Esophagus (tissue), 2 donors: ENCODE measurements around the gene ETFBKMT. TPM values are rescaled to one million over a fixed set of nuclear protein-coding genes. Genes with fewer than 3 reads are reported as not detected.
A peak's percentile ranks its signal among the peaks of the same experiment; 100 is the strongest.
"Not testable (repeated sequence)": the region's sequence is repeated elsewhere in the genome, so short reads cannot be mapped to it uniquely, and the experiment has no call there.

Experiments
- H3K27ac ChIP-seq, 2 donors: one replicate each; pipeline ENCODE4 v1.5.1; 2013; ENCODE audit warnings: low read depth in 2 of 2, mild to moderate bottlenecking in 2 of 2, inconsistent platforms in 1 of 2, low read length in 1 of 2, moderate library complexity in 1 of 2
- H3K27me3 ChIP-seq, 2 donors: one replicate each; pipeline ENCODE4 v1.6.1; 2013; ENCODE audit warnings: low read length in 2 of 2, control low read depth in 1 of 2, mild to moderate bottlenecking in 1 of 2; ENCODE audit not compliant: insufficient read depth in 2 of 2, control insufficient read depth in 1 of 2
- H3K36me3 ChIP-seq, 2 donors: one replicate each; pipeline ENCODE4 v1.6.1; 2013; ENCODE audit warnings: low read length in 1 of 2; ENCODE audit not compliant: control insufficient read depth in 2 of 2, insufficient read depth in 2 of 2
- H3K4me1 ChIP-seq, 2 donors: one replicate each; pipeline ENCODE4 v1.6.1; 2013; ENCODE audit warnings: low read length in 1 of 2; ENCODE audit not compliant: control insufficient read depth in 2 of 2, insufficient read depth in 2 of 2
- H3K4me3 ChIP-seq, 2 donors: one replicate each; pipeline ENCODE4 v1.5.1; 2013; ENCODE audit warnings: low read length in 2 of 2, mild to moderate bottlenecking in 2 of 2, low read depth in 1 of 2, moderate library complexity in 1 of 2
- H3K9me3 ChIP-seq, 2 donors: one replicate each; pipeline ENCODE4 v1.6.1; 2013; ENCODE audit warnings: mild to moderate bottlenecking in 2 of 2, low read depth in 1 of 2, low read length in 1 of 2, moderate library complexity in 1 of 2; ENCODE audit not compliant: control insufficient read depth in 2 of 2, insufficient read depth in 1 of 2
- WGBS, 2 donors: extraction: QIAGEN DNeasy Blood & Tissue Kit; methylation state at CpG; one replicate each; pipeline ENCODE4 v1.1.7; 2013; 5-methylcytosine and 5-hydroxymethylcytosine counted together
- polyA plus RNA-seq, 2 donors: library from polyadenylated mRNA; stranded (reverse); fragments of 200-250 nt; gene quantifications; one replicate each; pipeline ENCODE4 v1.2.3, GENCODE V29; 2013
- donor health status: healthy with polysubstance abuse.
- donor health status: Bipolar disorder and iron deficiency.

The ETFBKMT gene
- polyA plus RNA-seq, 2 donors = 0.84 TPM

- Histone ChIP-seq H3K27ac (no peak overlapping the region), H3K9me3 (no peaks in the 10 kb centered on the region), H3K36me3 (no peaks in the 10 kb centered on the region), H3K4me3 (no peak overlapping the region), H3K27me3 (no peaks in the 10 kb centered on the region), H3K4me1 (peaks cover 0 to 3% of the 10 kb centered on the region in 2 donors)
- WGBS, 2 donors = 87 to 90% methylated on average over 18 of the region's 18 CpGs
Measured at GRCh38 chr12:31651893-31652521, 7.5 kb upstream of the ETFBKMT start.

- Histone ChIP-seq H3K27me3 (no peaks in the 10 kb centered on the region), H3K4me1 (peaks cover 0 to 3% of the 10 kb centered on the region in 2 donors), H3K9me3 (no peaks in the 10 kb centered on the region), H3K27ac (no peak overlapping the region), H3K4me3 (no peak overlapping the region), H3K36me3 (no peaks in the 10 kb centered on the region)
- 67 to 68% methylated on average over 4 of the region's 4 CpGs for WGBS, 2 donors
Measured at GRCh38 chr12:31655208-31655607, 4.3 kb upstream of the ETFBKMT start.

GRCh38 chr12:31655792-31656191 is 3.7 kb upstream of the ETFBKMT start:
- no peaks in the 10 kb centered on the region for H3K27me3 ChIP-seq
- no peaks in the 10 kb centered on the region for H3K9me3 ChIP-seq
- 43 to 49% methylated on average over 1 of the region's 1 CpG for WGBS, 2 donors
- H3K27ac ChIP-seq = peak overlapping the region; percentile 66 to 87
- H3K4me1 ChIP-seq = peaks cover 0 to 3% of the 10 kb centered on the region in 2 donors
- H3K4me3 ChIP-seq = no peak overlapping the region
- H3K36me3 ChIP-seq = no peaks in the 10 kb centered on the region

- no peaks in the 10 kb centered on the region for H3K36me3 ChIP-seq
- H3K4me1 ChIP-seq = peaks cover 0 to 3% of the 10 kb centered on the region in 2 donors
- H3K27me3 ChIP-seq = no peaks in the 10 kb centered on the region
- H3K27ac ChIP-seq = peak overlapping the region; percentile 89 to 99
- H3K4me3 ChIP-seq = peak overlapping the region; percentile 49 to 77
- 11 to 12% methylated on average over 11 of the region's 11 CpGs for WGBS, 2 donors
- no peaks in the 10 kb centered on the region for H3K9me3 ChIP-seq
Measured at GRCh38 chr12:31658471-31659086, 909 bp upstream of the ETFBKMT start.

- H3K27me3 ChIP-seq = no peaks in the 10 kb centered on the region
- H3K27ac ChIP-seq = no peak overlapping the region
- no peaks in the 10 kb centered on the region for H3K36me3 ChIP-seq
- H3K9me3 ChIP-seq = no peaks in the 10 kb centered on the region
- H3K4me1 ChIP-seq = no peaks in the 10 kb centered on the region
- no peak overlapping the region for H3K4me3 ChIP-seq
- WGBS, 2 donors = 89 to 96% methylated on average over 6 of the region's 6 CpGs
Measured at GRCh38 chr12:31662176-31662849, 2.8 kb downstream of the ETFBKMT start.

GRCh38 chr12:31663576-31663975 is 4.1 kb downstream of the ETFBKMT start:
- WGBS, 2 donors = 85 to 90% methylated on average over 4 of the region's 4 CpGs
- Histone ChIP-seq H3K4me3 (no peak overlapping the region), H3K27me3 (no peaks in the 10 kb centered on the region), H3K9me3 (no peaks in the 10 kb centered on the region), H3K36me3 (no peaks in the 10 kb centered on the region), H3K27ac (no peak overlapping the region), H3K4me1 (no peaks in the 10 kb centered on the region)

- no peak overlapping the region for H3K4me3 ChIP-seq
- no peak overlapping the region for H3K27ac ChIP-seq
- 89% methylated on average over 6 of the region's 6 CpGs for WGBS, 2 donors
- no peaks in the 10 kb centered on the region for H3K4me1 ChIP-seq
- H3K36me3 ChIP-seq = no peaks in the 10 kb centered on the region
- no peaks in the 10 kb centered on the region for H3K27me3 ChIP-seq
- no peaks in the 10 kb centered on the region for H3K9me3 ChIP-seq
Measured at GRCh38 chr12:31664038-31664437, 4.5 kb downstream of the ETFBKMT start.

- Histone ChIP-seq H3K4me3 (no peak overlapping the region), H3K27ac (no peak overlapping the region), H3K4me1 (no peaks in the 10 kb centered on the region), H3K36me3 (peaks cover 0 to 2% of the 10 kb centered on the region in 2 donors), H3K27me3 (no peaks in the 10 kb centered on the region), H3K9me3 (no peaks in the 10 kb centered on the region)
Measured at GRCh38 chr12:31669020-31669419, 9.5 kb downstream of the ETFBKMT start.

GRCh38 chr12:31669582-31669981 is 10.1 kb downstream of the ETFBKMT start:
- H3K4me1 ChIP-seq, H3K9me3 ChIP-seq, H3K27ac ChIP-seq, H3K36me3 ChIP-seq, H3K4me3 ChIP-seq, H3K27me3 ChIP-seq: not testable (repeated sequence)
- 86 to 89% methylated on average over 2 of the region's 2 CpGs for WGBS, 2 donors
